Smooth muscle cell (in vitro differentiated cells): Measurements from ENCODE around the gene DCAKD. TPM values are rescaled to one million over a fixed set of nuclear protein-coding genes. Genes with fewer than 3 reads are reported as not detected.

ENCODE experiments used
- DNase-seq: peaks from one replicate; lab custom pipeline; 2025; ENCODE audit not compliant: unreplicated experiment; lab: John Stamatoyannopoulos, UW
- H2AFZ ChIP-seq: fragments of 200-600 bp; sonication (generic); 2 replicates; pipeline ENCODE4 v1.6.0; 2016; ENCODE audit warnings: antibody characterized with exemption, low read depth, mild to moderate bottlenecking
- H3F3A ChIP-seq: fragments of 200-600 bp; sonication (generic); 2 replicates; pipeline ENCODE4 v1.6.0; 2017; ENCODE audit warnings: antibody characterized with exemption, low read depth
- H3K27ac ChIP-seq: fragments of 200-600 bp; sonication (generic); 2 replicates; pipeline ENCODE4 v1.5.1; 2016; ENCODE audit warnings: low read depth, mild to moderate bottlenecking
- H3K27me3 ChIP-seq: fragments of 200-600 bp; sonication (generic); 2 replicates; pipeline ENCODE4 v1.6.1; 2016; ENCODE audit warnings: low read depth, mild to moderate bottlenecking
- H3K36me3 ChIP-seq: fragments of 200-600 bp; sonication (generic); 2 replicates; pipeline ENCODE4 v1.5.1; 2016; ENCODE audit warnings: low read depth
- H3K4me1 ChIP-seq: fragments of 200-600 bp; sonication (generic); 2 replicates; pipeline ENCODE4 v1.5.1; 2016; ENCODE audit warnings: low read depth
- H3K4me2 ChIP-seq: fragments of 200-600 bp; sonication (generic); 2 replicates; pipeline ENCODE4 v1.6.0; 2016; ENCODE audit warnings: mild to moderate bottlenecking
- H3K4me3 ChIP-seq: fragments of 200-600 bp; sonication (generic); 2 replicates; pipeline ENCODE4 v1.5.1; 2016; ENCODE audit warnings: mild to moderate bottlenecking
- H3K79me2 ChIP-seq: fragments of 200-600 bp; sonication (generic); 2 replicates; pipeline ENCODE4 v1.6.0; 2016; ENCODE audit warnings: low read depth, mild to moderate bottlenecking
- H3K9ac ChIP-seq: fragments of 200-600 bp; sonication (generic); 2 replicates; pipeline ENCODE4 v1.6.0; 2016; ENCODE audit warnings: low read depth
- H3K9me3 ChIP-seq: fragments of 200-600 bp; sonication (generic); replicated peaks from 2 replicates; pipeline ENCODE4 v1.5.1; 2016; ENCODE audit warnings: low read depth
- H4K20me1 ChIP-seq: fragments of 200-600 bp; sonication (generic); 2 replicates; pipeline ENCODE4 v1.6.0; 2016; ENCODE audit warnings: low read depth
- CTCF ChIP-seq: fragments of 200-600 bp; sonication (generic); IDR thresholded peaks from 2 replicates; pipeline ENCODE4 v1.5.1; 2017; ENCODE audit warnings: borderline replicate concordance, mild to moderate bottlenecking, antibody characterized with exemption; ENCODE audit not compliant: insufficient read depth, poor library complexity, severe bottlenecking
- WGBS: methylation state at CpG from one replicate; pipeline ENCODE4 v1.1.7; 2016; ENCODE audit warnings: low lambda C conversion rate; 5-methylcytosine and 5-hydroxymethylcytosine counted together
- polyA plus RNA-seq: library from polyadenylated mRNA; unstranded; fragments of >200 nt; fragmentation: Nextera tagmentation; extraction: Ambion mirVana; gene quantifications from 2 replicates; pipeline ENCODE4 v1.2.1, GENCODE V29; 2016
- total RNA-seq: library from RNA; depleted of rRNA; stranded (reverse); fragments of >200 nt; gene quantifications from 2 replicates; pipeline ENCODE4 v1.2.3, GENCODE V29; 2014

Gene DCAKD
- total and polyA plus RNA-seq, 2 experiments from 2014 or later: 25.7 to 42.3 TPM

- 97% methylated on average over 5 of the region's 5 CpGs for whole genome bisulfite sequencing
- Histone ChIP-seq H3K4me3 (no peak overlapping the region), H2AFZ (no peak overlapping the region), H3K9me3 (no peaks in the 10 kb centered on the region), H3K9ac (no peak overlapping the region), H3K79me2 (no peaks in the 10 kb centered on the region), H3K36me3 (no peaks in the 10 kb centered on the region), H4K20me1 (no peaks in the 10 kb centered on the region), H3K4me2 (no peak overlapping the region), H3K27me3 (no peaks in the 10 kb centered on the region), H3K27ac (no peak overlapping the region), H3K4me1 (peaks cover 10% of the 10 kb centered on the region), H3F3A (no peaks in the 10 kb centered on the region)
- no peak for TF ChIP-seq CTCF
- no peak for DNase-seq
These were observed 72.6 kb downstream of the DCAKD start for GRCh38 chr17:44978807-44979206.

DNA sequence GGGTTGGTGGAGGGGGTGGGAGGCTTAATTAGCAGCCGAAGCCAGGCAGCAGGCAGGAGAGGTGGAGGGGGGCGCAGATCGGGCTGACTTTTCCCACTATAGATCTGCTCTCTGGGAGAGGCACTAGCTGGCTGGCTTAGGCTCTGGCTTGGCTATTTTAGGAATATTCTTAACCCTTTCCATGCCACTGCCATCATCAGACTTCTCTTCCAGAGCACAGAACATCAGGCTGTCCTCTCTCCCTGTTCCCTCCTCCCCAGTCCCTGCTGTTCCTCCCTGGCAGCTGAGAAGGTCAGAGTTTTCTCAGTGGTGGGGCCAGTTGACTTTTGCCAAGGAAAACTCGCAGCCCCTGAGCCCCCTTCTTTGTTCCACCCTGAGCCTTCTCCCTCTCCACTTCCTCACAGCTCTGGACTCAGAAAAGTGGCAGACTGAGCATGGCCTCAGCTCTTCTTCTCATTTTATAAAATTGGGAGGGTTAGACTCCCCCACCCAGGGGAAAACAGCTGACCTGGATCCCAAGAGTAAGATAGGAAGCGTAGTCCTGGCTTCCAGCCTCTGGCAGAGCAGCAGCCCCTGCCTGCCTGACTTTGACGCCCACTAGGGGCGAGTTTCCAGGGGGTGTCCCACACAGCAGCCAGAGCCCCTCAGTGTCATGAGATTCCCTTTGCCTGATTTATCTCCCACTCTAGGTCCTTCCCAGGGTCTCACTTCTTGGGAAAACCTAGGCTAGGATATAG is 73.5 kb downstream of the DCAKD start:
- no peak for TF ChIP-seq CTCF
- peaks cover 10% of the 10 kb centered on the region for H3K4me1 ChIP-seq
- DNase-seq: no peak

GRCh38 chr17:44977065-44977464 is 74.4 kb downstream of the DCAKD start:
- Histone ChIP-seq H3F3A (no peaks in the 10 kb centered on the region), H3K36me3 (no peaks in the 10 kb centered on the region), H3K9ac (no peak overlapping the region), H3K27ac (no peak overlapping the region), H3K9me3 (no peaks in the 10 kb centered on the region), H3K4me2 (no peak overlapping the region), H3K4me1 (peaks cover 10% of the 10 kb centered on the region), H4K20me1 (no peaks in the 10 kb centered on the region), H3K4me3 (no peak overlapping the region), H3K27me3 (no peaks in the 10 kb centered on the region), H2AFZ (no peak overlapping the region), H3K79me2 (no peaks in the 10 kb centered on the region)
- no peak for DNase-seq
- no peak for TF ChIP-seq CTCF
- WGBS: 100% methylated on average over 3 of the region's 3 CpGs

More for the DNA sequence above, 73.5 kb downstream of the DCAKD start:
- H3K27me3 ChIP-seq: no peaks in the 10 kb centered on the region
- H3K27ac ChIP-seq: no peak overlapping the region
- no peak overlapping the region for H3K4me2 ChIP-seq
- H3K9me3 ChIP-seq: no peaks in the 10 kb centered on the region
- H2AFZ ChIP-seq: no peak overlapping the region
- WGBS: 61% methylated on average over 7 of the region's 7 CpGs
- no peaks in the 10 kb centered on the region for H4K20me1 ChIP-seq
- H3F3A ChIP-seq: no peaks in the 10 kb centered on the region
- H3K36me3 ChIP-seq: no peaks in the 10 kb centered on the region
- no peak overlapping the region for H3K9ac ChIP-seq
- H3K79me2 ChIP-seq: no peaks in the 10 kb centered on the region
- H3K4me3 ChIP-seq: no peak overlapping the region

GRCh38 chr17:44976206-44976605 is 75.2 kb downstream of the DCAKD start:
- H3K9me3 ChIP-seq: no peaks in the 10 kb centered on the region
- H3K36me3 ChIP-seq: no peaks in the 10 kb centered on the region
- H3K79me2 ChIP-seq: no peaks in the 10 kb centered on the region
- DNase-seq: no peak
- H3K9ac ChIP-seq: no peak overlapping the region
- peaks cover 3% of the 10 kb centered on the region for H3K27me3 ChIP-seq
- H3F3A ChIP-seq: no peaks in the 10 kb centered on the region
- no peaks in the 10 kb centered on the region for H4K20me1 ChIP-seq
- no peak overlapping the region for H3K4me3 ChIP-seq
- no peak overlapping the region for H3K4me2 ChIP-seq
- no peak overlapping the region for H3K27ac ChIP-seq
- no peak for TF ChIP-seq CTCF
- peaks cover 10% of the 10 kb centered on the region for H3K4me1 ChIP-seq
- 83% methylated on average over 11 of the region's 13 CpGs for WGBS
- no peak overlapping the region for H2AFZ ChIP-seq
